Erythroblast (primary cell): ENCODE results near the gene EP300.
"Not testable (repeated sequence)": the region's sequence is repeated elsewhere in the genome, so short reads cannot be mapped to it uniquely, and the experiment has no call there.

Experiments
- DNase-seq, 2 experiments: peaks; one replicate each; lab custom pipeline; 2025; lab: John Stamatoyannopoulos, UW
- GATA1 ChIP-seq: IDR thresholded peaks from 2 replicates; pipeline ENCODE4 v1.6.1; 2011; ENCODE audit warnings: low read depth, mild to moderate bottlenecking, control low read depth, low read length, moderate library complexity
- POLR2A ChIP-seq: IDR thresholded peaks from 2 replicates; pipeline ENCODE4 v1.6.1; 2011; ENCODE audit warnings: mild to moderate bottlenecking, low read length

EP300 gene

DNA sequence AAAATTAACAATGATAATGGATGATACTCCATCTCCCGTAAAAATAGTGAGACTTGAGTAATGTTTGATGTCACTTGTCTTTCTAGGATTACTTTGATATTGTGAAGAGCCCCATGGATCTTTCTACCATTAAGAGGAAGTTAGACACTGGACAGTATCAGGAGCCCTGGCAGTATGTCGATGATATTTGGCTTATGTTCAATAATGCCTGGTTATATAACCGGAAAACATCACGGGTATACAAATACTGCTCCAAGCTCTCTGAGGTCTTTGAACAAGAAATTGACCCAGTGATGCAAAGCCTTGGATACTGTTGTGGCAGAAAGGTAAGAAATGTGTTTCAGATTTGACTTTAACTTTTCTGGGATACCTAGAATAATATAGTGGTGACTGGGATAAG is 64.7 kb downstream of the EP300 start:
- no peak for TF ChIP-seq GATA1
- no peak for TF ChIP-seq POLR2A
- DNase-seq = no peak

DNA sequence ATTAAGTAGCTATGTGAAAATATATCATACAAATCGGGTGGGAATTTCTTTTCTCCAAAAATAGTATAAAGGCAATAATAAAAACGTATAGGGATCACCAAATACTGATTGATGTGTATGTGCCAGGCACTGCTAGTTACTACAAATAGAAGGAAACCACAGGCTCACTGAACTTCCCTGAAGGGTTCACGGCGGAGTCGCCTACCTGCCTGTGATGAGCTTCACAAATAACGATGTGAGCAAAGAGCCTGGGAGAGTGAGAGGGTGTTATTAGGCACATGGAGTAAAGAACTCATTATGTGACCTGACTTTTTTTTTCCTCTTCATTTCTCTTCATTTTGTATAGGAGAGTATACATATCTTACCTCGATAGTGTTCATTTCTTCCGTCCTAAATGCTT is 76.8 kb downstream of the EP300 start:
- DNase-seq = no peak
- TF ChIP-seq GATA1 (no peak), POLR2A (no peak)

- no peak for DNase-seq
- no peak for TF ChIP-seq POLR2A
- TF ChIP-seq GATA1 = no peak
These were observed 79.6 kb downstream of the EP300 start for GRCh38 chr22:41171996-41172395.

DNA sequence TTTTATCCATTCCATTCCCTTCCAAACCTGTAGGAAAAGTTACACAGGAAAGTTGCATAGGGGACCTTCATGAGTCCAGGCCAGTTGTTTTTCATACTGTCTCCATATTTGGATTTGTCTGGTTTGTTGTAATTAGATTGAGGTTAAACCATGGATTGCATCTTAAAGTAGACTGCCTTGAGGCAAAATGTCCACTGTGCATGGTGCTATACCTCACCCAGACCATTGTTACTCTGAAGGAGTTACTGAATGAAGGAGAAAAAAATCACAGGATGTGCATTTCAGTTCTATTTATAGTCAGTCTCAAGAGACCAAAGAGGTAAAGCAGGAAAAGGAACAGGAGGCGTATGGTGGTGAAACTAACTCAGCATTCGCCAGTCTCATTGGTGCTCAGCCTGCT is 83.2 kb downstream of the EP300 start:
- TF ChIP-seq GATA1 = no peak
- TF ChIP-seq POLR2A = no peak
- DNase-seq = no peak

- TF ChIP-seq GATA1 (no peak), POLR2A (no peak)
- DNase-seq = no peak
These were observed 84.7 kb downstream of the EP300 start for GRCh38 chr22:41177040-41177621.

DNA sequence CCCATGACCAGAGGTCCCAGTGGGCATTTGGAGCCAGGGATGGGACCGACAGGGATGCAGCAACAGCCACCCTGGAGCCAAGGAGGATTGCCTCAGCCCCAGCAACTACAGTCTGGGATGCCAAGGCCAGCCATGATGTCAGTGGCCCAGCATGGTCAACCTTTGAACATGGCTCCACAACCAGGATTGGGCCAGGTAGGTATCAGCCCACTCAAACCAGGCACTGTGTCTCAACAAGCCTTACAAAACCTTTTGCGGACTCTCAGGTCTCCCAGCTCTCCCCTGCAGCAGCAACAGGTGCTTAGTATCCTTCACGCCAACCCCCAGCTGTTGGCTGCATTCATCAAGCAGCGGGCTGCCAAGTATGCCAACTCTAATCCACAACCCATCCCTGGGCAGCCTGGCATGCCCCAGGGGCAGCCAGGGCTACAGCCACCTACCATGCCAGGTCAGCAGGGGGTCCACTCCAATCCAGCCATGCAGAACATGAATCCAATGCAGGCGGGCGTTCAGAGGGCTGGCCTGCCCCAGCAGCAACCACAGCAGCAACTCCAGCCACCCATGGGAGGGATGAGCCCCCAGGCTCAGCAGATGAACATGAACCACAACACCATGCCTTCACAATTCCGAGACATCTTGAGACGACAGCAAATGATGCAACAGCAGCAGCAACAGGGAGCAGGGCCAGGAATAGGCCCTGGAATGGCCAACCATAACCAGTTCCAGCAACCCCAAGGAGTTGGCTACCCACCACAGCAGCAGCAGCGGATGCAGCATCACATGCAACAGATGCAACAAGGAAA is 85.4 kb downstream of the EP300 start:
- no peak for DNase-seq
- TF ChIP-seq GATA1 (no peak), POLR2A (no peak)

DNA sequence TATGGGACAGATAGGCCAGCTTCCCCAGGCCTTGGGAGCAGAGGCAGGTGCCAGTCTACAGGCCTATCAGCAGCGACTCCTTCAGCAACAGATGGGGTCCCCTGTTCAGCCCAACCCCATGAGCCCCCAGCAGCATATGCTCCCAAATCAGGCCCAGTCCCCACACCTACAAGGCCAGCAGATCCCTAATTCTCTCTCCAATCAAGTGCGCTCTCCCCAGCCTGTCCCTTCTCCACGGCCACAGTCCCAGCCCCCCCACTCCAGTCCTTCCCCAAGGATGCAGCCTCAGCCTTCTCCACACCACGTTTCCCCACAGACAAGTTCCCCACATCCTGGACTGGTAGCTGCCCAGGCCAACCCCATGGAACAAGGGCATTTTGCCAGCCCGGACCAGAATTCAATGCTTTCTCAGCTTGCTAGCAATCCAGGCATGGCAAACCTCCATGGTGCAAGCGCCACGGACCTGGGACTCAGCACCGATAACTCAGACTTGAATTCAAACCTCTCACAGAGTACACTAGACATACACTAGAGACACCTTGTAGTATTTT is 86.1 kb downstream of the EP300 start:
- TF ChIP-seq POLR2A (no peak), GATA1 (no peak)
- DNase-seq = no peak

- not testable (repeated sequence) for DNase-seq
These were observed 88.0 kb downstream of the EP300 start for GRCh38 chr22:41180362-41180761.

GRCh38 chr22:41180926-41181325 is 88.5 kb downstream of the EP300 start:
- DNase-seq = no peak
- TF ChIP-seq POLR2A (no peak), GATA1 (no peak)

- TF ChIP-seq POLR2A (no peak), GATA1 (no peak)
- DNase-seq = no peak
These were observed 89.2 kb downstream of the EP300 start for GRCh38 chr22:41181349-41182241.

GRCh38 chr22:41184679-41185078 is 92.3 kb downstream of the EP300 start:
- DNase-seq = no peak
- no peak for TF ChIP-seq GATA1
- no peak for TF ChIP-seq POLR2A

DNA sequence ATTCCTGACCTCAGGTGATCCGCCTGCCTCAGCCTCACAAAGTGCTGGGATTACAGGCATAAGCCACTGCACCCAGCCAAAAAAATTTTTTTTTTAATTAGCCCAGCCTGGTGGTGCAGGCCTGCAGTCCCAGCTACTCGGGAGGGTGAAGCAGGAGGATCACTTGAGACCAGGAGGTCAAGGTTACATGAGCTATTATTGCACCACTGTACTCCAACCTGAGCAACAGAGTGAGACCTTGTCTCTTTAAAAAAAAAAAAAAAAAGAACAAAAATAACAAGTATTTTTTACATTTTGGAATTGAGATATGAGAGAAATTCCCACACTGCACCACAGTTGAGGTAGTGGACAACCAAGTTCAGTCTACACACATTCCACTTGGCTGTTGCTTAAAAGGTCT is 99.1 kb downstream of the EP300 start:
- no peak for DNase-seq
- no peak for TF ChIP-seq POLR2A

- TF ChIP-seq POLR2A (no peak), GATA1 (no peak)
- DNase-seq = no peak
These were observed 101.4 kb downstream of the EP300 start for GRCh38 chr22:41193829-41194228.
